GM19395 (cell line): Measurements from ENCODE around the gene SHISA6.

Experiments
- ATAC-seq: cut with Tn5 transposase; IDR thresholded peaks from one replicate; pipeline ENCODE4 v1.9.1; 2021; ENCODE audit warnings: mild to moderate bottlenecking, moderate library complexity; ENCODE audit not compliant: unreplicated experiment

The SHISA6 gene

DNA sequence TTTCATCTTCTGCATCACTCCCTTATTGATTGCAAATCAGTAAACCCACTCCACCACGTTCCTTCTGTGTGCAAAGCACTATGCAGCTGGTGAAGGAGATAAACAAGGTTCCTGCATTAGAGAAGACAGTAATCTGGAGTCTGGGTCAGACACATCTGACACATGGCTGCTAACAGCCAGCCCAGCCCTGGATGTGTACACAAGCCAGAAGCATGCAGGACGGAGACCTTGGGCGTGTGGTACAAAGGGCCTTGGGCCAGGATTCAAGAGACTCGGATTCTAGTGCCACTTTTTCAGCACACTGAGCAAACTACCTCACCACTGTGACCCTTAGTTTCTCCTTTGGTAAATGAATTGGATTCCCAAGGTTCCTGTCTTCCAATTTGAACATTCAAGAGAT lies 270.7 kb downstream of the SHISA6 start:
- no peak for ATAC-seq

GRCh38 chr17:11514565-11514964 lies 273.6 kb downstream of the SHISA6 start:
- no peak for ATAC-seq

GRCh38 chr17:11514981-11515680 lies 274.1 kb downstream of the SHISA6 start:
- no peak for ATAC-seq

- ATAC-seq: no peak
Observed at GRCh38 chr17:11515901-11516300, 274.9 kb downstream of the SHISA6 start.

DNA sequence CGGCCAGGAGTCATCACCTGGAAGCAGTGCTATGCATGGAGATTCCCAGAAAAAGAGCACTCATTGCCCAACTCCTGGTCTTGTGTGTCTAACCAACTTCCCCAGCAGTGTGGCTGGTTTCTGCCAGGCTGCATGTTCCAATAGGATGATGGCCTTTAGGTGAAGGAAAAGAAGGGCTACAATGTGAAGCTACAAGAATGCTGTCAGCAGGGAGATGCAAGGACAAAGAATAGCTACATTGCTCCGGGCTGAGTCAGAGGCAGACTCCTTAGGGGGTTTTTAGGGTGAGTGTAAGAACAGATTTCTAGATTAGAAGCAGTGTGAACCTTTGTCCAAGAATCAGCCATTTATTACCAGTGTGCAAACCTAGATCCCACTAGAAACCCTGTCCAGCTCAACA lies 294.2 kb downstream of the SHISA6 start:
- ATAC-seq: no peak

DNA sequence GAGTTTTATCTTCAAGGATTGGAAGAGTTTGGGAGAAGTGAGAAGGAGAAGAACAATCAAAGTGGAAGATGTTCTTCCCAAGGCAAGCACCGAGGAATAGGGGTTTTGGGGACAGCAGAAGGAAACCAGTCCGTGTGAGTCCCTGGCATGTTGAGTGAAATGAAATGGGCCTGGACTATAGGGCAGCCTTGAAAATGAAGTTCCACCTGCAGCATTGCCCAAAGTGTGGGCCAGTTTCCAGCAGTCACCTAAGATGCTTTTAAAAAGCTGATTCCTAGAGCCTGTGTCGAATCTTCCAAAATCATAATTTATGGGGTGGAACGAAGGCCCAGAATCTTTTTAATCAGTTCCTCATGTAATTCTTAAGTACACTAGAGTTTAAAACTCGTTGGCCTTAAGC lies 297.4 kb downstream of the SHISA6 start:
- ATAC-seq: no peak

- no peak for ATAC-seq
Observed at GRCh38 chr17:11539637-11540036, 298.6 kb downstream of the SHISA6 start.

DNA sequence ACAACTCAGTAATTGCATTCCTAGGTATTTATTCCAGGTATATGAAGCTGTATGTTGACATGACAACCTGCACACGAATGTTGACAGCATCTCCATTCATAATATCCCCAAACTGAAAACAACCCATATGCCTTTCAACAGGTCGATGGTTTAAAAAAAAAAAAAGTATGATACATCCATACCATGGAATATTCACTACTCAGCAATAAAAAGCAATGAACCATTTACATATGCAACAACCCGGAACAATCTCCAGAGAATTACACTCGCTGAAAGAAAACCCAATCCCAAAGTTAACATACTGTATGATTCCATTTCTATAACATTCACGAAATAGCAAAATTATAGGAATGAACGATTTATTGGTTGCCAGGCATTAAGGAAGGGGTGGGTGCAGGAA lies 304.0 kb downstream of the SHISA6 start:
- no peak for ATAC-seq

GRCh38 chr17:11545696-11546095 lies 304.7 kb downstream of the SHISA6 start:
- no peak for ATAC-seq

GRCh38 chr17:11547853-11548252 lies 306.8 kb downstream of the SHISA6 start:
- no peak for ATAC-seq

GRCh38 chr17:11548398-11548797 lies 307.4 kb downstream of the SHISA6 start:
- ATAC-seq: no peak

GRCh38 chr17:11550431-11550830 lies 309.4 kb downstream of the SHISA6 start:
- ATAC-seq: no peak

GRCh38 chr17:11551442-11551841 lies 310.4 kb downstream of the SHISA6 start:
- no peak for ATAC-seq

GRCh38 chr17:11553135-11553534 lies 312.1 kb downstream of the SHISA6 start:
- ATAC-seq: no peak

DNA sequence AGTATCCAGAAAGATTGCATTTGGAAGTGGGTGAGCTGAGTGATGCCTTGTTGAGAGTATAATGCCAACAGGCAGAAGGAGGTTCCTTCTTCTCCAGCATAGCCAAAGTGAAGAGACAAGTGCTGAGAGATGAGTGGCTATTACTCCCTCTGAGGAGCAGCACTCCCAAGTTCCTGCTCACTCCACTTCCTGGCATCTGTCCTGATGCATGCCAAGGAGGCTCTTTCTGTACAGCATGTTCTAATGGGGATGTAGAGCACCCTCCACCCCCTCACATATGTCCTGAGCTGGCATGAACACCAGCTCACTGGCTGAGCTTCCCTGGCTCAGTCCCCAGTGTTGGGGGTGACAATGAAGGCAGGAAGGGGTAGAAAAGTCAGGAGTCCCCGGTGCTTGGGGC lies 313.0 kb downstream of the SHISA6 start:
- ATAC-seq: no peak

- ATAC-seq: no peak
Observed at GRCh38 chr17:11554542-11554941, 313.5 kb downstream of the SHISA6 start.

GRCh38 chr17:11555530-11555929 lies 314.5 kb downstream of the SHISA6 start:
- no peak for ATAC-seq

DNA sequence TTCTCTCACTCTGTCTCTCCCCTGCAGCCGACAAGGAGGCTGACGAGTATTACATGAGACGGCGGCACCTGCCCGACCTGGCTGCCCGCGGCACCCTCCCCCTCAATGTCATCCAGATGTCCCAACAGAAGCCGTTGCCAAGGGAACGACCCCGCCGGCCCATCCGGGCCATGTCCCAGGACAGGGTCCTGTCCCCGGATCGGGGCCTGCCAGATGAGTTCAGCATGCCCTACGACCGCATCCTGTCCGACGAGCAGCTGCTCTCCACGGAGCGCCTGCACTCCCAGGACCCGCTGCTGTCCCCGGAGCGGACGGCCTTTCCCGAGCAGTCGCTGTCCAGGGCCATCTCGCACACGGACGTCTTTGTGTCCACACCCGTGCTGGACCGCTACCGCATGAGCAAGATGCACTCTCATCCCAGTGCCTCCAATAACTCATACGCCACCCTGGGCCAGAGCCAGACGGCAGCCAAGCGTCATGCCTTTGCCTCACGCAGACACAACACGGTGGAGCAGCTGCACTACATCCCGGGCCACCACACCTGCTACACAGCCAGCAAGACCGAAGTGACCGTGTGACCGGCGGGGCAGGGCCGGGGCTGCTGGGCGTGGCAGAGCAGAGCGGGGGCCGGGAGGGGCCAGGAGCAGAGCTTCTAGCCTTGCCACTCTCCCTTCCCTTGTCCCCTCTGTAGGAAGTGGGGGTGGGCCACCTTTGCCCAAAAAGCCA lies 316.9 kb downstream of the SHISA6 start:
- ATAC-seq: no peak

- ATAC-seq: no peak
Observed at GRCh38 chr17:11558681-11559234, 317.7 kb downstream of the SHISA6 start.

DNA sequence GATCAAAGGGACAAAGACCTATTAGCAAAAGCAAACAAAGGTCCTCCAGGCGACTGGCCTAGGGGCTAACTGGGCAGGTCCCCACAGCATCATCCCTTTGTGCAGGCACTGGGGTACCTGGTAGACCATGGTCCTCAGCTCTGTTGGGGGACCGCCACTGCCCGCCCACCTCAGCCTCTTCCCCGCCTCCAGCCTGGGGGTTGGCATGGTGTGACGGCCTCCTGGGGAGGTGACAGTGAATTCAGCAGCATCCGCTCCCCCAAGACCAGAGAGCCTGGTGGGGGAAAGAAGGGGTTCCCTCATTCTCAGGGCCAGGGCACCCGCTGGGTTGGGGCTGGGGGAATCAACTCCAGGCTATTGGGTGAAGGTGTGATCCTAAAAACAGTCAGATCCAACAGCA lies 318.6 kb downstream of the SHISA6 start:
- no peak for ATAC-seq

GRCh38 chr17:11561281-11561680 lies 320.3 kb downstream of the SHISA6 start:
- ATAC-seq: no peak

GRCh38 chr17:11561702-11562101 lies 320.7 kb downstream of the SHISA6 start:
- ATAC-seq: no peak
